Measurements from ENCODE around the gene ACSL6. TPM values are rescaled to one million over a fixed set of nuclear protein-coding genes. Genes with fewer than 3 reads are reported as not detected.

Gene ACSL6
- total RNA-seq, 2 donors from 2014 or later: 0.71 to 1.6 TPM

GRCh38 chr5:132050136-132050535 lies 38.7 kb upstream of the ACSL6 start:
- no peaks in the 10 kb centered on the region for H3K27me3 ChIP-seq
- no peaks in the 10 kb centered on the region for H3K9me3 ChIP-seq
- peak; percentile 54 for DNase-seq (ENCODE audit: low spot score)
- TF ChIP-seq CTCF (IDR thresholded peaks at IDR 0.05): no peak
- H3K4me1 ChIP-seq: no peaks in the 10 kb centered on the region
- no peaks in the 10 kb centered on the region for H3K36me3 ChIP-seq
- H3K4me3 ChIP-seq: no peak overlapping the region
- H3K27ac ChIP-seq: no peak overlapping the region

GRCh38 chr5:132049559-132049958 lies 38.1 kb upstream of the ACSL6 start:
- TF ChIP-seq CTCF (IDR thresholded peaks at IDR 0.05): no peak
- no peaks in the 10 kb centered on the region for H3K36me3 ChIP-seq

GRCh38 chr5:132049093-132049492 lies 37.6 kb upstream of the ACSL6 start:
- Histone ChIP-seq H3K4me1 (no peaks in the 10 kb centered on the region), H3K9me3 (no peaks in the 10 kb centered on the region), H3K27ac (no peak overlapping the region), H3K4me3 (no peak overlapping the region), H3K27me3 (no peaks in the 10 kb centered on the region), H3K36me3 (no peaks in the 10 kb centered on the region)
- no peak for TF ChIP-seq CTCF (IDR thresholded peaks at IDR 0.05)
- DNase-seq (ENCODE audit: low spot score): no peak

More at GRCh38 chr5:132049559-132049958, 38.1 kb upstream of the ACSL6 start:
- no peak overlapping the region for H3K4me3 ChIP-seq
- no peak overlapping the region for H3K27ac ChIP-seq
- no peaks in the 10 kb centered on the region for H3K4me1 ChIP-seq
- H3K9me3 ChIP-seq: no peaks in the 10 kb centered on the region
- no peaks in the 10 kb centered on the region for H3K27me3 ChIP-seq
- peak; percentile 36 for DNase-seq (ENCODE audit: low spot score)

GRCh38 chr5:132046880-132047299 lies 35.4 kb upstream of the ACSL6 start:
- H3K4me1 ChIP-seq: no peaks in the 10 kb centered on the region
- no peaks in the 10 kb centered on the region for H3K9me3 ChIP-seq
- H3K27ac ChIP-seq: no peak overlapping the region
- H3K27me3 ChIP-seq: no peaks in the 10 kb centered on the region
- DNase-seq (ENCODE audit: low spot score): peak; percentile 48
- no peak for TF ChIP-seq CTCF (IDR thresholded peaks at IDR 0.05)
- no peak overlapping the region for H3K4me3 ChIP-seq
- H3K36me3 ChIP-seq: no peaks in the 10 kb centered on the region

GRCh38 chr5:132044207-132044606 lies 32.7 kb upstream of the ACSL6 start:
- Histone ChIP-seq H3K4me1 (no peaks in the 10 kb centered on the region), H3K36me3 (no peaks in the 10 kb centered on the region), H3K9me3 (no peaks in the 10 kb centered on the region), H3K27ac (no peak overlapping the region), H3K4me3 (no peak overlapping the region), H3K27me3 (no peaks in the 10 kb centered on the region)
- peak; percentile 54 for DNase-seq (ENCODE audit: low spot score)
- TF ChIP-seq CTCF (IDR thresholded peaks at IDR 0.05): no peak

GRCh38 chr5:132037353-132037752 lies 25.9 kb upstream of the ACSL6 start:
- no peaks in the 10 kb centered on the region for H3K9me3 ChIP-seq
- no peak for TF ChIP-seq CTCF (IDR thresholded peaks at IDR 0.05)
- no peak overlapping the region for H3K27ac ChIP-seq
- H3K4me1 ChIP-seq: no peaks in the 10 kb centered on the region
- DNase-seq (ENCODE audit: low spot score): no peak
- no peak overlapping the region for H3K4me3 ChIP-seq
- H3K36me3 ChIP-seq: no peaks in the 10 kb centered on the region
- no peaks in the 10 kb centered on the region for H3K27me3 ChIP-seq

Measured in right atrium auricular region (tissue), 2 donors.